Skin of body (tissue), 2 donors: ENCODE data around the gene CACNA1G. TPM values are rescaled to one million over a fixed set of nuclear protein-coding genes. Genes with fewer than 3 reads are reported as not detected.

Source experiments
- DNase-seq: peaks from one replicate; lab custom pipeline; 2025; lab: John Stamatoyannopoulos, UW
- total RNA-seq: library from RNA; depleted of rRNA; stranded (reverse); fragments of >200 nt; gene quantifications from one replicate; pipeline ENCODE4 v1.2.3, GENCODE V29; 2014

Gene CACNA1G
- total RNA-seq, 1 donor from 2014 or later = 8.9 TPM

GRCh38 chr17:50547035-50547735 lies 13.3 kb upstream of the CACNA1G start, which contains the start of gene SPATA20:
Gene SPATA20, plus strand, starts transcription at chr17:50547174. Its CDS starts 35 bp downstream, at chr17:50547209.
- peak; percentile 77 for DNase-seq

GRCh38 chr17:50547736-50548083 lies 12.8 kb upstream of the CACNA1G start:
- DNase-seq = no peak

GRCh38 chr17:50548831-50549230 lies 11.7 kb upstream of the CACNA1G start:
- DNase-seq = no peak

- no peak for DNase-seq
Measured at GRCh38 chr17:50549256-50549941, 11.1 kb upstream of the CACNA1G start.

- no peak for DNase-seq
Measured at GRCh38 chr17:50549969-50550368, 10.5 kb upstream of the CACNA1G start.

GRCh38 chr17:50550661-50551432 lies 9.7 kb upstream of the CACNA1G start:
- DNase-seq = peak; percentile 52

GRCh38 chr17:50551433-50551815 lies 9.1 kb upstream of the CACNA1G start:
- no peak for DNase-seq

- no peak for DNase-seq
Measured at GRCh38 chr17:50551884-50552283, 8.6 kb upstream of the CACNA1G start.

GRCh38 chr17:50554201-50554600 lies 6.3 kb upstream of the CACNA1G start:
- no peak for DNase-seq

GRCh38 chr17:50556803-50557202 lies 3.7 kb upstream of the CACNA1G start:
- peak; percentile 60 for DNase-seq

GRCh38 chr17:50557630-50558029 lies 2.9 kb upstream of the CACNA1G start:
- DNase-seq = no peak

- no peak for DNase-seq
Measured at GRCh38 chr17:50558091-50558490, 2.4 kb upstream of the CACNA1G start.

- no peak for DNase-seq
Measured at GRCh38 chr17:50558581-50558940, 2.0 kb upstream of the CACNA1G start.

GRCh38 chr17:50558941-50559614 lies 1.4 kb upstream of the CACNA1G start:
- no peak for DNase-seq

GRCh38 chr17:50559674-50560184 lies 786 bp upstream of the CACNA1G start:
- DNase-seq = peak; percentile 70

GRCh38 chr17:50560931-50561745 lies 623 bp downstream of the CACNA1G start:
- DNase-seq = no peak

- DNase-seq = no peak
Measured at GRCh38 chr17:50561746-50562141, 1.2 kb downstream of the CACNA1G start.

- DNase-seq = no peak
Measured at GRCh38 chr17:50562242-50563091, 2.0 kb downstream of the CACNA1G start.

GRCh38 chr17:50563092-50563511 lies 2.6 kb downstream of the CACNA1G start:
- no peak for DNase-seq

- peak; percentile 94 for DNase-seq
Measured at GRCh38 chr17:50564916-50565315, 4.4 kb downstream of the CACNA1G start.
